Caco-2 (cell line): Measurements from ENCODE around the gene TTC39C. TPM values are rescaled to one million over a fixed set of nuclear protein-coding genes. Genes with fewer than 3 reads are reported as not detected.

Experiments used
- BruUV-seq: library from RNA; stranded (reverse); fragments of 400-500 nt; replicated peaks from 2 replicates; lab custom pipeline; 2021; lab: Mats Ljungman, UMichigan
- CTCF ChIA-PET: fragments of 300-600 bp; sonication (Branson Sonifier 250); formaldehyde crosslinking; loops from one replicate; lab custom pipeline; 2022; ENCODE audit warnings: antibody characterized with exemption; lab: Charles Lee
- POLR2A ChIA-PET: fragments of 300-600 bp; sonication (Branson Sonifier 250); formaldehyde crosslinking; loops from one replicate; lab custom pipeline; 2022; ENCODE audit warnings: antibody characterized with exemption; lab: Charles Lee
- DNase-seq, 2 experiments: peaks; one replicate each; pipeline versions ENCODE4 v3.0.0 to v3.0.0-alpha.2; 2020 to 2022
- H3K27me3 ChIP-seq: replicated peaks from 2 replicates; pipeline ENCODE4 v1.6.0; 2011; ENCODE audit warnings: low read length; ENCODE audit not compliant: control insufficient read depth, insufficient read depth
- H3K36me3 ChIP-seq: 2 replicates; pipeline ENCODE4 v1.5.1; 2011; ENCODE audit warnings: low read length; ENCODE audit not compliant: control insufficient read depth, insufficient read depth
- H3K4me1 ChIP-seq: fragments of 250-450 bp; sonication (Bioruptor Pico); 2 replicates; pipeline ENCODE4 v1.5.1; 2020; ENCODE audit warnings: mild to moderate bottlenecking
- H3K4me3 ChIP-seq: 2 replicates; pipeline ENCODE4 v1.5.1; 2011; ENCODE audit warnings: low read depth, mild to moderate bottlenecking, control low read depth, low read length
- H3K9me3 ChIP-seq: fragments of 250-450 bp; sonication (Bioruptor Pico); 2 replicates; pipeline ENCODE4 v1.5.1; 2020; ENCODE audit warnings: mild to moderate bottlenecking, moderate library complexity
- H3K27ac Mint-ChIP-seq: one replicate; pipeline ENCODE4 v1.8.0; 2022; ENCODE audit warnings: mixed read lengths; ENCODE audit not compliant: unreplicated experiment
- H3K27me3 Mint-ChIP-seq: one replicate; pipeline ENCODE4 v1.8.0; 2022; ENCODE audit warnings: mixed read lengths; ENCODE audit not compliant: insufficient read depth, unreplicated experiment
- H3K36me3 Mint-ChIP-seq: one replicate; pipeline ENCODE4 v1.8.0; 2022; ENCODE audit warnings: mild to moderate bottlenecking, mixed read lengths; ENCODE audit not compliant: insufficient read depth, unreplicated experiment
- H3K4me1 Mint-ChIP-seq: one replicate; pipeline ENCODE4 v1.8.0; 2022; ENCODE audit warnings: low read depth, mixed read lengths; ENCODE audit not compliant: unreplicated experiment
- H3K4me3 Mint-ChIP-seq: one replicate; pipeline ENCODE4 v1.8.0; 2022; ENCODE audit warnings: mild to moderate bottlenecking, moderate library complexity, mixed read lengths; ENCODE audit not compliant: unreplicated experiment
- H3K9me3 Mint-ChIP-seq: one replicate; pipeline ENCODE4 v1.8.0; 2022; ENCODE audit warnings: mixed read lengths; ENCODE audit not compliant: unreplicated experiment
- CTCF ChIP-seq, 2 experiments: fragments of 200-600 bp in 1 of 2; IDR thresholded peaks; 1 replicate in 1 of 2; 2 replicates in 1 of 2; pipeline versions ENCODE4 v1.5.1 to v1.8.0; 2011 to 2022; ENCODE audit warnings: antibody characterized with exemption in 1 of 2, control low read depth in 1 of 2, inconsistent platforms in 1 of 2, low read depth in 1 of 2, low read length in 1 of 2, mild to moderate bottlenecking in 1 of 2, moderate library complexity in 1 of 2; ENCODE audit not compliant: insufficient read depth in 1 of 2, severe bottlenecking in 1 of 2, unreplicated experiment in 1 of 2
- intact Hi-C: fragments of 100-400 bp; cut with micrococcal nuclease; formaldehyde crosslinking; loops from one replicate; pipeline ENCODE4 v1.10.0; 2022; ENCODE audit not compliant: unreplicated experiment
- total RNA-seq: library from RNA; stranded (reverse); gene quantifications from 2 replicates; pipeline ENCODE4 v1.2.3, GENCODE V29; 2022

The TTC39C gene
- total RNA-seq, 1 experiment from 2014 or later, result 9.3 TPM

- Histone ChIP-seq H3K36me3 (no peaks in the 10 kb centered on the region), H3K27me3 (no peaks in the 10 kb centered on the region), H3K9me3 (no peaks in the 10 kb centered on the region), H3K4me1 (peaks cover 8% of the 10 kb centered on the region; the same call in 1 of the 2 replicates), H3K4me3 (no peak overlapping the region)
- POLR2A ChIA-PET, result no interaction called here
- Mint-ChIP-seq H3K27me3 (no peaks in the 10 kb centered on the region), H3K4me1 (peaks cover 13% of the 10 kb centered on the region), H3K4me3 (no peak overlapping the region), H3K9me3 (no peaks in the 10 kb centered on the region), H3K36me3 (no peaks in the 10 kb centered on the region), H3K27ac (no peak overlapping the region)
- intact Hi-C loops, result no loop called here
- no peak for DNase-seq
- CTCF ChIA-PET, result no interaction called here
- no peak for TF ChIP-seq CTCF (IDR thresholded peaks at IDR 0.05; ENCODE audit: insufficient read depth in 1 of 2, low read depth in 1 of 2, low read length in 1 of 2, severe bottlenecking in 1 of 2, unreplicated experiment in 1 of 2)
- no TSS peak for BruUV-seq
These were observed 16.8 kb downstream of the TTC39C start for GRCh38 chr18:24031318-24031717.

DNA sequence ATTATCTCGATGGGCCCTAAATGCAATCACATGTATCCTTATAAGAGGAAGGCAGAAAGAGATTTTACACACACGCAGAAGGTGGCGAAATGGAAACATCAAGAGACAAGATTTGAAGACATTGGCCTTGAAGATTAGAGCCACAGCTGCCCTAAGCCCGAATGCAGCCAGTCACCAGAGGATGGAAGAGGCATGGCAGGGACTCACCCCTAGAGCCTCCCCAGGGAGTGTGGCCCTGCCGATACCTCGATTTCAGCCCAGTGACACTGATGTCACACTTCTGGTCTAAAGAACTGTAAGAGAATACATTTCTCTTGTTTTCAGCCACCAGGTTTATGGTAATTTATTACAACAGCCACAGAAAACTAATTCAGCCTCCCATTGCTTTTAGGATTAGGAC is 17.4 kb downstream of the TTC39C start:
- Histone ChIP-seq H3K4me1 (peaks cover 8% of the 10 kb centered on the region; the same call in 1 of the 2 replicates), H3K4me3 (no peak overlapping the region), H3K36me3 (no peaks in the 10 kb centered on the region), H3K27me3 (no peaks in the 10 kb centered on the region), H3K9me3 (no peaks in the 10 kb centered on the region)
- H3K4me3 Mint-ChIP-seq, result no peak overlapping the region
- intact Hi-C loops, result no loop called here
- POLR2A ChIA-PET, result no interaction called here
- DNase-seq, result no peak
- no peaks in the 10 kb centered on the region for H3K27me3 Mint-ChIP-seq
- H3K36me3 Mint-ChIP-seq, result no peaks in the 10 kb centered on the region
- BruUV-seq, result no TSS peak
- no peak overlapping the region for H3K27ac Mint-ChIP-seq
- no peaks in the 10 kb centered on the region for H3K9me3 Mint-ChIP-seq
- peaks cover 13% of the 10 kb centered on the region for H3K4me1 Mint-ChIP-seq
- CTCF ChIA-PET, result no interaction called here
- no peak for TF ChIP-seq CTCF (IDR thresholded peaks at IDR 0.05; ENCODE audit: insufficient read depth in 1 of 2, low read depth in 1 of 2, low read length in 1 of 2, severe bottlenecking in 1 of 2, unreplicated experiment in 1 of 2)

DNA sequence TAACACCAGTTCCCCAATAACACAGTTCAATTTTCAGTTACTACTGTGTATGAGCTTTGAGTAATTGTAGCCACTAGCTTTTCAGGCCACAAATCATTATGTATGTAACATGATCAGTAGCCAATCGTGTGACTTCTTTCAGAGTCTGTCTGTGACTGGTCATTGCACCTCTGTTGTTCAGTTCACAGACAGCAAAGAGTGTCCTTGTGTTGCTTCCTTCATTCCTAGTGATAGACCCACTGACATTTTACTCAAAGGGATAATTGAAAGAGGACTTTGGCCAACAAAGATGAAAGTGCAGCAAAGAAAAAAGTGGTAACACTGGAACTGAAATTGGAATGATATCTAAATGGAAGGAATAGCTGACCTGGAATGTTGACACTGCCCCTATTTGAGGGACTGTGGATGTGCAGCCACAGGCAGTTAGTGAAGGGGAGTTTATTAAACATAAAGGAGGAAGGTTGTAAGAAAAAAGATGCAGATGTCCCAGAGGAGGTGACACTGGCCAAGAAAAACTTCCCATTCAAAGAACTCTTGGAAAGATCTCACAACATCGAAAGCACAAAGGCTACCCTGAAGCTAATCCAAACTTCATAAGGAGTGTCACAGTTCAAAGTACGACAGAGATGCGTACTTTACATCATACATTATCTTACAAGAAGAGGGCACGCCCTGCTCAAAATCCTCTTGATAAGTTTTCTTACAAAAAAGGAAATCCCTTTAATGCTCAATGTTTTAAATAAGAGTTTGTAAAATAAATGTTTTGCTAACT is 19.3 kb downstream of the TTC39C start:
- H3K27me3 ChIP-seq, result no peaks in the 10 kb centered on the region
- H3K9me3 Mint-ChIP-seq, result no peaks in the 10 kb centered on the region

More for the DNA sequence above, 19.3 kb downstream of the TTC39C start:
- Mint-ChIP-seq H3K27ac (peak overlapping the region; percentile 79), H3K4me3 (peak overlapping the region; percentile 60), H3K27me3 (no peaks in the 10 kb centered on the region), H3K36me3 (no peaks in the 10 kb centered on the region), H3K4me1 (peaks cover 13% of the 10 kb centered on the region)
- Histone ChIP-seq H3K4me3 (no peak overlapping the region), H3K9me3 (no peaks in the 10 kb centered on the region), H3K36me3 (no peaks in the 10 kb centered on the region), H3K4me1 (peaks cover 8% of the 10 kb centered on the region; the same call in 1 of the 2 replicates)
- intact Hi-C loops, result no loop called here
- TF ChIP-seq CTCF (IDR thresholded peaks at IDR 0.05; ENCODE audit: insufficient read depth in 1 of 2, low read depth in 1 of 2, low read length in 1 of 2, severe bottlenecking in 1 of 2, unreplicated experiment in 1 of 2), result no peak
- ChIA-PET POLR2A (no interaction called here), CTCF (interaction anchor here (1.3 kb wide), 1 partner anchor 42 kb away, joined by 5 read pairs; no protein-coding TSS in a partner anchor)
- no TSS peak for BruUV-seq
- DNase-seq, result peak; percentile 12 to 30
